ENCODE results near the gene TTYH1.

DNA sequence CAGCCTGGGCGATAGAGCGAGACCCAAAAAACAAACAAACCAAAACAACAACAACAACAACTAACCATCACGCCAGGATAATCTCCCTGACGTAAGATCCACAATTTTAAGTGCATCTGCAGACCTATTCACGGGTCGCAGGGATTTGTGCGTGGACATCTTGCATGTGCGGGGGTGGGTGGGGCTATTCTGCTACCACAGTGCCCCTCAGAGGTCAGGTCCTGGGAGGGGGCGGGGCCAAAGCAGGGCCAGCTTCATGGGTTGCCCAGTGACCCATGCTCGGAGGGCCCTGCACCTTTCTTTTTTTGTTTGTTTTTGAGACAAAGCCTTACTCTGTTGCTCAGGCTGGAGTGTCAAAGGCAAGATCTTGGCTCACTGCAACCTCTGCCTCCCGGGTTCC lies 60.4 kb downstream of the TTYH1 start:
- no peak for TF ChIP-seq POLR2A (IDR thresholded peaks at IDR 0.05)
- TF ChIP-seq, protein P1, sequence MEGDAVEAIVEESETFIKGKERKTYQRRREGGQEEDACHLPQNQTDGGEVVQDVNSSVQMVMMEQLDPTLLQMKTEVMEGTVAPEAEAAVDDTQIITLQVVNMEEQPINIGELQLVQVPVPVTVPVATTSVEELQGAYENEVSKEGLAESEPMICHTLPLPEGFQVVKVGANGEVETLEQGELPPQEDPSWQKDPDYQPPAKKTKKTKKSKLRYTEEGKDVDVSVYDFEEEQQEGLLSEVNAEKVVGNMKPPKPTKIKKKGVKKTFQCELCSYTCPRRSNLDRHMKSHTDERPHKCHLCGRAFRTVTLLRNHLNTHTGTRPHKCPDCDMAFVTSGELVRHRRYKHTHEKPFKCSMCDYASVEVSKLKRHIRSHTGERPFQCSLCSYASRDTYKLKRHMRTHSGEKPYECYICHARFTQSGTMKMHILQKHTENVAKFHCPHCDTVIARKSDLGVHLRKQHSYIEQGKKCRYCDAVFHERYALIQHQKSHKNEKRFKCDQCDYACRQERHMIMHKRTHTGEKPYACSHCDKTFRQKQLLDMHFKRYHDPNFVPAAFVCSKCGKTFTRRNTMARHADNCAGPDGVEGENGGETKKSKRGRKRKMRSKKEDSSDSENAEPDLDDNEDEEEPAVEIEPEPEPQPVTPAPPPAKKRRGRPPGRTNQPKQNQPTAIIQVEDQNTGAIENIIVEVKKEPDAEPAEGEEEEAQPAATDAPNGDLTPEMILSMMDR (IDR thresholded peaks at IDR 0.05), result no peak

Data from testis (tissue), 2 donors.